GM21526 (cell line): ENCODE data around the gene PPP1CA.

ENCODE experiments used
- ATAC-seq: cut with Tn5 transposase; IDR thresholded peaks from one replicate; pipeline ENCODE4 v1.9.1; 2021; ENCODE audit warnings: moderate library complexity; ENCODE audit not compliant: unreplicated experiment, low FRiP score

Gene PPP1CA

DNA sequence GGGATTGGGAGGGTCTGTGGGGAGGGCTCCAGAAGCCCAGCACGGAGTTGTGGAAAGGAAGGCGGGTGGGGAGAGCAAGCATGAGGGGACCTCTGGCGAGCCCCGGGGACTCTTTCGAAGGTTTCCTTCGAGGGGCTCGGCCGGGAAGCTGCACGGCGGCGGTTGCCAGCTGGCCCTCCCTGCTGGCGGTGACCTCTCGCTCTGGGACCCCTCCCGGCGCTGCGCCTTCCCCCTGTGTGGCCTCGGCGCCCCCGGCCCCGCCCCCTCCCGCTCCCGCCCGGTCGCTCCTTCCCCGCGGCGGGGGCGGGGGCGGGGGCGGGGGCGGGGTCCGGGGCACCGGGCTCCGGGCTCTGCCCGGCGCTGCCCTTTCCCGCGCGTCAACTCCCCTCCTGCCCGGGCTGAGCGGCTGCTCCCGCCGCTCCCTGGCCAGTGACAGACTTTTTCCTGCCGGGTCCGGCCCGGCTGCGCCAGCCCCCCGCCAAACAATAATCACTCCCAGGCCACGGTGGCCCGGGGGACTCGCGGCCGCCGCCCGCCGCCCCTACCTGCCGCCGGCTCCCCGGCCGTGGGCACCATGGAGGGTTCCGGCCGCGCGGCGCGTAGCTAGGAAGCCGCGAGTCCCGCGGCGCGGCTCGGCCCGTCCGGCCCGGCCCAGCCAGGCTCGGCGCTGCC lies 29.2 kb downstream of the PPP1CA start:
- ATAC-seq, result no peak

DNA sequence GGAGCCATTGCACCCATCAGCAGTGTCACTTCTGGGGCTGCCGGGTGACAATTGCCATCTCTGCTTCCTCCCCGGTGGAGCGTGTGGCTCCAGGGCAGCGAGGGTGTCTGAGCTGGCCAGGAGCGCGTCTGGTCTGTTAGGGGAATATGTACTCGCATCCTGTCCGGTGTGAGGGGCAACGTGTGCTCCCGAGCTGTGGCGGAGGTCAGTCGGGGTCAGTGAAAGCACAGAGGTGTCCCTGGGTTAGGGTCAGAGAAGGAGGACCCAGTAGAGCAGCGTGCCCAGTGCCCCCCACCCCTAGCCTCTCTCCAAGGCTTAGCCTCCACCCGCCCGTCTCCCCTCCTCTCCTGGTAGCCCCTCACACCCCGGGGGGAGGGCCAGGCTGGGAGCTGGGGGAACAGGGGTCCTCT lies 29.7 kb downstream of the PPP1CA start:
- ATAC-seq, result no peak

DNA sequence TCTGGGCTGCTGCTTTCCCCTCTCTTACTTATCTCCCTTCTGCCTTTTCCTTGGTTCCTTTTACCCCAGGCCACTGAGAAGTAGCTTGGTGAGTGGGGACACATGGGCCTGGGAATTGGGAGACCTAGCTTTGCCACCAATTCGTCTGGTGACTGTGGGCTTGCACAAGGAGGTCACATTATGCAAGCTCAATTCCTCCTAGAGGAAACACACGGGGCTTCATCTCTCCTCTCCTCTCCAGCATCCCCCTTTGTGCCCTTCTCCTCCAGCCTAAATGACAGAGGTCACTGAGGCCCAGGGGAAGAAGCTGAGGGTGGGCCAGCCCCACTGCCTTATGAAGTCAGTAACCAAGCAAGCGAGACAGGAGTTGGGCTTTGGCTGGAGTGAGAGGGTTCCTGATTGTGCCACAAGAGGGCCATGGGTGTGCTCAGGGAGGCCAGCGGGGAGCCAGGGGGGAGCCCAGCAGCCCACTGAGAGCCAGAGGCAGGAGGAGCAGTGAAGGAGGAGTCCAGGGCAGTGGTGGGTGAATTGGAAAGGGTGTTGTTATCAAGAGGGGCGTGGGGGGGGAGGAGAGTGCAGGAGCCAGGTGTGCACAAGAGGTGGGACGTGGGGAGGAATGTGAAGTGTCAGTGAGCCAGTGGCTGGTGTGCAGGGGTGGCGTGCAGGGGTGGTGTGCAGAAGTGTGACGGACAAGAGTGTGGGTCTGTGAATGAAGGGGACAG lies 30.3 kb downstream of the PPP1CA start:
- ATAC-seq, result no peak

DNA sequence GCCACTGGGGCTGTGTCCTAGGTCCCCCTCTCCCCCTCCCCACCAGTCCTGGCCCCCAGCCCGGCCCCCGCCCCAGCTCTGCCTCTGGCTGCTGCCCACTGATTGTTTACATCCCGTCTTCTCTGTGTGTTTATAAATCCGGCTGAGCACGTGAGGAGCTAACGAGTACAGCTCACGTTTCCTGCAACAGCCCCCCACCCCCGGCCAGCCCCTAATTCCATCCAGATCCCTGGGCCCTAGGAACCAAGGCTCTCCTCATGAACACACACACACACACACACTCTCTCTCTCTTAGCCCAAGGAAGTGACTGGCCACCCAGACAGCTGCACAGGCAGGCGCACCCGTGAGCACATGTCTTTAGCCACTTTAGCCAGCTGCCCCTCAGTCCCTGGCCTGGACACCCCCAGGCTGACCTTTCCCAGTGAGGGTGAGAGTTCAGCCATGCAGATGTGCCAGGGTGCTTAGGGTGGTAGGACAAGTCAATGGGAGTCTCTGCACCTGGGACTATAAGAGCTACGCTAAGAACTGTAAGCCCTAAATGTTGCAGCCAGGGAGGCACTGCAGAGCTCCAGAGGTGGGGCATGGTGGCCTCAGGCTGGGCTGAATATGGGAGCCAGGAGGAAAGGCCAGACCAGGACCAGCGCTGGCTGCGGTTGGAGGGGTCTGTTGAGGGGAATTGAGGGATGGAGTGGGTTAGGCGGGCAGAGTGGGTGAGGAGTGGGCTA lies 31.1 kb downstream of the PPP1CA start:
- no peak for ATAC-seq

DNA sequence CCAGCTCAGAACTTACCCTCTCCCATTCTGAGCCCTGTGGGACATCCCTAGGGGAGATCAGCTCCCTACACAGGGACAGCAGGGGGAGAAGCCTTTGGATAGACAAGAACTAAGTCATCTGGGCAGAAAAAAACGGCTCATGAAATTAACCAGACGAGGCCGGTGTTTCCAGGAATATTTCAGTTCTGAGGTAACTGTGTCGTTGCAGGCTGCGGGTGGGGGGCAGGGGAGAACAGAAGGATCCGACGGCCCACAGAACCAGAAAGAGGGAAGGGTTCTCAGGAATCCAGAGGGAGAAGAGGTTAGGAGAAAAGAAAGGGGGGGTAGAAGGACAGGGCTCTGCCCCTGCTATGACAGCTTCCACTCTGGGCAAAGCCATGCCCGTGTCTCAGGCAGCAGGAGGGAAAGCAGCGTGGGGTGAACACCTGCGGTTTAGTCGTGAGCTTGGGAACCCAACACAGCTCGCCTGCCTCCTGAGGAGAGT lies 31.8 kb downstream of the PPP1CA start:
- no peak for ATAC-seq

DNA sequence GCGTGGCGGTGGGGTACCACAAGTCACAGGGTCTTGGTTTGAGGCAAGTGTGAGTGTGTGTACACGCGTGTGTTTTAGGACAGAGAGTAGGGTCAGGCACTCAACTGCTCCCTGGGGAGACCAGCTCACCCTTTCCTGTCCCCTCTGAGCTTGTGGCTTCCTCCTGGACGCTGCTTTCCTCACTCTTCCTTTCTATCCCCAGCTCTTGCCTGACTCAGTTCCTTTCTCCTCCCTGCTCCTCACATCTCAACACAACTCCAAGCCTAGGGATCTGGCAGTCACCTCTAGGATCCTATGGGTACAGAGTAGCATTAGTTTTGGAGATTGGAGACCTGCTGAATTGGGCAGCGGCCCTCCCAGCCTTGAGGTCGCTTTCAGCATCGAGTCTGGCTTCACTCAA lies 32.4 kb downstream of the PPP1CA start:
- ATAC-seq, result no peak

DNA sequence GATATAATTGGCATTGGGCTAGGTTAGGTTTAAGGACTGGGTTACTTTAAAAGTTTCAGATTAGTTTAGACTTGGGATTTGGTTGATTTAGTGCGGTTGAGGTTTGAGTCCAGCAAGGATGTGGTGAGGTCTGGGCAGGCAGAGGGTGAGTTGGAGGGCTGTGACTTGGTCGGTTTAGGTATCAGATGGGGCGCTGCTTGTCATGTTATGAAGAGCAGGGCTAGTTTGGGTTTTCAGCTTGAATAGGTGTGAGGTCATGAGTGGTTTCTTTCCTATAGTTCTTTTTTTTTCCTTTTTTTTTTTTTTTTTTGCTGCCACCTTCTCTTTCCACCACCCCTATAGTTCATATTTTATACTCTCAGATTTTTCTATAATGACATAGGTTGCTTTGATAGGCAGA lies 33.0 kb downstream of the PPP1CA start:
- no peak for ATAC-seq

DNA sequence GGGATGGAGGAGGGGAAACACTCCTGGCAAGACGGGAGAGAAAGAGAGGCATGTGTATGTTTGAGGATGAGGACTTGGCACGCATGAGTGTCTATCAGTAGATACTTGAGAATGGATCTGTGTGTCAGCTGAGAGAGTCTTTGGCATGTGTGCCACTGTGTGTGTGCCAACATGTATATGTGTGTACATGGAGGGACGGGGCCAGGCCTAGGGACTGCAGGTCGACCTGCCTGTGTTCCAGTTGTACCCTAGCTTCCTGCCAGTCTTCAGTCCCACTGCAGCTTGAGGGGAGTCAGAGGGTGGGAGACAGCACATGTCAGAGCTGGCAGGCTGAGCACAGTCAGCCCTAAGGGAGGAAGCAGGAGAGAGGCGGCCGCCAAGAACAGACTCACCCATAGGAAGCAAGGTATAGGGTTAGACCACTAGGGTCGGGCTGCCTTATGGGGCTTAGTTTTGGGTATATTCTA lies 33.9 kb downstream of the PPP1CA start:
- no peak for ATAC-seq

DNA sequence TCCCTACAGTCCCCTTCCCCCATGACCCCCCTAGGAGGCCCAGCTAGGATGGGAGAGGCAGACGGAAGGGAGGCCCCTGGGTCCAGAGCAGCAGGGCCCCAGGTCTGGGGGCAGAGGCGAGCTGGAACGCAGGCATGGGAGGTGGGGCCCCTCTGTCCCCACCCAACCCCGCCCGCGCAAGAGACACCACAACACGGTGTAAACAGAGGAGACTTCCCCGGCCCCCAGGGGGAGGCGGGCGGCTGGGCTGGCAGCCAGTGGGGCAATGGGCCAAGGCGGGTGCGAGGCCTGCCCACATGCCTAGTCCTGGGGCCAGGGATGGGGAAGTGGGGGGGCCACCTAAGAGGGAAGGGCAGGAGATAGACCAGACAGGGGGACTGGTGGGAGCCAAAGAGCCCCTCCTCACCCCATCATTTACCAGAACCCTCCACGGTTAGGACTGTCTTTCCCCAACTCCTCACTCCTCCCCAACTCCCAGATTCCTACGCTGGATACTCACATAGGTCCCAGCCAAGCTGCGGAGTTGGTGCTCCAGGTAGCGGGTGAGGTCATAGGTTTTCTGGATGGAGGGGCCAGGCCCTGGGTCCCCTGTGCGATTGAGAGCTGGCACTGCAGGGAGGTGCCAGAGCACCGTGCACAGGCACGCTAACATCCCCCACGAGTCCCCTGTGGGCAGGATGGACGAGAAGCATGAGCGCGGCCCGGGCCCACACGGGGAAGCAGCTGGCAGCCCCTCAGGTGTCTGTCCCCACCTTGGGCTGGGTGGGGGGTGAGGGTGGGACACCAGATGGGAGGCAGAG lies 34.5 kb downstream of the PPP1CA start:
- ATAC-seq, result no peak

DNA sequence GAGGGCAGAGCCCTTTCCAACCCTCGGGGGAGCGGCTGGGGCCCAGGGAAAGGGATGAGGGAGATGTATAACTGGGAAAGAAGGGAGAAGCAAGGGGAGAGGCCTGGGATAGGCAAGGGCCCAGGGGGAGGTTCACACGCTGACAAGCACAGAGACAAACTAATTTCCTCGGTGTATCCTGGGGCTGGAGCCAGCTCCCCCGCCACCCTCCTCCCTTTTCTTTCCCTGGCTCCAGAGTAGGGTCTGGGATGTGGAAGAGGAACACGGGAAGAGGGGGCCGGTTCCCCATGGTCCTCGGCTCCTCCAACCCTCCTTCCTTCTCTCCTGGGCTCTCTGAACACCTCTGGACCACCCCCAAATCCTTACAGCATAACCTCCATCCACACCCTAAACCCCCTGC lies 35.1 kb downstream of the PPP1CA start:
- ATAC-seq, result no peak

DNA sequence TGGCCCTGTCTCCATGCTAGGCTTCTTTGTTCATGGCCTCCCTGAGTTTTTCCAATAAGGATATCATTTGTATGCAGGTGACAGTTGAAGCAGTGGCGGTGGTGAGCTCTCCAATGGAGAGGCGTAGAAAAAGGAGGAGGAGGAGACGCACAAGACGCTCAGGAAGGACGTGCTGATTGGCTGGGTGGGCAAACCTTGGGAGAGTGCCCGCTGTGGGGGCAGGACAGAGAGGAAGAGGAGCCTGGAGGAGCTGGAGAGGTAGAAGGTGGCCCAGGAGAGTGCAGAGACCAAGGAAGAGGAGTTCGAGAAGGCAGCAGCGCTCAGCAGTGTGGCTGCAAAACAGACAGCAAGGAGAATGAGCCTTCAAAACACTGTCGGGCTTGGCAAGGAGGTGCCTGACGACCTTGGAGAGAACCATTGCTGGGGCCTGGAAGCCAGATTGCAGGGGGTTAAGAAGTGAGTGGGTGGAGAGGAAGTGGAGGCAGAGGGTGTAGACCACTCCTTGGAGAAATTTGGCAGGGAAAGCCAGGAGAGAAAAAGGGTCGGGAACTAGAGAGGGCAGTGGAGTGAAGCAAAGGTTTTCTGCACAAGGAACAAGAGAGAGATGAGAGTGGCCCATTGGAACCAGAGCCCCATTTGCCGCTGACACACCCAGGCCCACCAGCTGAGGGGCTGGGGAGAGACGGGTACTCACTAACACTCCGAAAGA lies 35.8 kb downstream of the PPP1CA start:
- no peak for ATAC-seq

DNA sequence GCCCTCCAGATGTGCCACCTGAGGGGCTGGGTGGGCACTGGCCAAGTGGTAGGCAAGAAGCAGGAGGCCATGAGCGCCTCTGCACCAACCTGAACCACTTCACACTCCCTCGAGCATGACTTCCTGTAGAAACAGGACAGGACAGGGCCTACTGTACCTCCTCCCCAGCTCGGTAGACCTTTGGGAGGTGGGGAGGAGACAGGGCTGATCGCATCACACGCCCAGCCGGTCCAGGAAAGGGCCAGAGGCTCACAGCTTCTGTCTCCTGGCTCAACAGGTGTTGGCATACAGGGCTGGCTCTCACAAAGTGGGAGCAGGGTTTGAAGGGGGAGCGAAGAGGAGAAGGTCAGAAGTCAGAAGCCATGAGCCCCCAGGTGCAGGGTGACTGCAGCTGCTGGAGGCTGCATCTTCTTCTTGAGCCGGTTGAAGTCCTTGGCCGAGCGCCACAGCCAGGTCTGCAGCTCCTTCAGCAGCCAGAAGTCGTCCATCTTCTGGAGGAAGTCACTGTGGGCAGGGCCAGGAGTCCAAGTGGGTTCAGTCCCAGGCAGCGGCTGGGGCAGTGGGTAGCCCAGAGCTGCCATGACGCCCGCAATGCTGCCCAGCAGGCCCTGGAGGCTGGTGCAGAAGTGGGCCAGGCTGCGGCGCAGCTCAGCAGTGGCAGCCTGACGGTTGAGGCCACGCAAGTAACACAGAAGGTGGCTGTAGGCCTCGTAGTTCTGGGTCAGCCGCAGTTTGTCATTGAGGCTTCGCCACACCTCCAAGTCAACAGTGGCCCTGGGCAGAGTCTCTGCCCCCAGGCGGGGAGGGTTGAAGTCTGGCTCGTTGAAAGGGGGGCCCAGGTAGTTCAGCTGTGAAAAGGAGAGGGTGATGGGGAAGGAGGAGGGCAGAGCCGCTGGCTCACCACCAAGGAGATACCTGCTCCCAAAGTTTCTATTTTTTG lies 36.6 kb downstream of the PPP1CA start:
- ATAC-seq, result no peak

DNA sequence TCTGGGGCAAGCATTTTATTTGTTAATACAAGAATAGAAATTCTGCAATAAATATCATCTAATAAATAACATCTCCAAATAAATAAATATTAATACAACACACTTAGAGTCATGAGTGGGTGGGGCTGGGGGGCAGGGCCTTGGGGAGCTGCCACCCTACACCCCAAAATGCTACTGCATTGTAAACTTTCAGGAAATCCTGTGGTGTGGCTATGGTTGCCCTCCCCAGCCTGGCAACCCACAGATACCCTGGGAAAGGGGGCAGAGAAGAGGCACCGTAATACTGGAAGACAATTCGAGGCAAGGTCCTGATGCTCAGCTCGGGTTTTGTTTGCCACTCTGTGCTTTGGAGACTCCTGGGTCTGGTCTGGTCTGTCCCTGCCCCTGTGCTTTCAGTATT lies 37.5 kb downstream of the PPP1CA start:
- ATAC-seq, result no peak

DNA sequence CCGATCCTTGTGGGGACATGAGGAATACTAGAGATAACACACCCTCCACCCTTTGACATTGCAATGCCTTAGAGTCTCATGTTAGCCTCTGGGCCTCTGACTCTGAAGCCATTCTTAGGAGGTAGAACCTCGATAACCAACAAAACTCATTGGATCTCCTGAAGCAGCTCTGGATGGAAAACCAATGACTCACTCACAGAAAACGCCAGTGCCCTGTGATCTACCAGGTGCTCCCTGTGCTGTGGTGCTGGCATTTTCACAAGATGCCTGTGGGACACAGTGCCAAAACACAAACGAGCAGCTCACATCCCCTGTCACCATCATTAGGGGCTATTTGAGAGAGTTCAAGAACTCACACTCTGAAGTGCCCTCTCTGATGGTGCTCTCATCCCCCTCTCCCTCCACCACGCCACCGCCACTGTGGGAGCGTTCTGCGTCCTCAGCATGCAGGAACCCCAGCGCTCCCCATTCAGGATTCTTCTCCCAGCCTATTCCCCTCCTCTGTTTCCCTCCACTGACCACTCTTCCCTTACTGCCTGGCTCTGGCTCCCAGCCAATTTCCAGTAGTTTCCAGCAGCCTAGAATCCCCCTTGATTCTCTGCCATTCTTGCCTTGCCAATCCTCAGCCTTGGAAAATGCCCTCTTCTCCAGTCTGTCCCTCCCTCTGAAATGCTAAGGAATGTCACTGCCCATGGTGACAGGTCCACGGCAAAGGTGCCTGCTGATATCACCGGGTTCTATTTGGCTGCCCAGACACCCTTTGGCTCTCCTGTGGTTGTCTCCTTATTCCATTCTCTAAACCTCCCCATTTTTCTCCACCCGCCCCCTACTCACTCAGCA lies 43.6 kb downstream of the PPP1CA start:
- ATAC-seq, result no peak

DNA sequence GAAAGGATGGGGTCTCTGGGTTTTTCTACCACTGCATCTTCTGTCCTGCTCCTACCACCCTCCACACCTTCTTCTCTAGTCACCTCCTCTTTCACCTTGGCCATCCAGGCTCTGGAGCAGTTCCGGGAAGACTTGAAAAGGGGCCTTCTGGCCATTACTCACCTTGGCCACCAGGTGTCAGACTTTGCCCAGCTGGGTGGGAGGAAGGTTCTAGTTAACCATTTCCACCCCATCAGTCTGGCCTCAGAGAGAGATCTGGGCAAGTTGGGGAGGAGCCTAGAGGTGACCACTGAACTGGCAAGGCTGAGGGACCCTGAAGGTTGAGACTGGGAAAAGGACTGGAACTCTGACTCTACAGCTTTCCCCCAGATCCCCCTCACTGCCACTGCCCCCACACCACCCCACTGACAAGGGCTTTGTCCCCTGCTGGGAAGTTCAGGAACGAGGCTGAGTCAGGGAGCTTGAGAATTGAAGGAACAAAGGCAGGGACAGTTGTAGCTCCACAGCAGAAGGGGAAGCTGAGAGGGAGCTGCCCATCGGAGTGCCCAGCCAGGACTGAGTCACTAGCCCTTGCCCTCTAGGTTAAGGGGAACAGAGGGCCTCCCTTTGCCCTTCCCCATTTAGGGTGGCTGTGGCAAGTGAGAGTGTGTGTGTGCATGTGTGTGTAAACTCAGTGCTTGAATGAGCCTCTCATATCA lies 44.6 kb downstream of the PPP1CA start:
- ATAC-seq, result no peak

DNA sequence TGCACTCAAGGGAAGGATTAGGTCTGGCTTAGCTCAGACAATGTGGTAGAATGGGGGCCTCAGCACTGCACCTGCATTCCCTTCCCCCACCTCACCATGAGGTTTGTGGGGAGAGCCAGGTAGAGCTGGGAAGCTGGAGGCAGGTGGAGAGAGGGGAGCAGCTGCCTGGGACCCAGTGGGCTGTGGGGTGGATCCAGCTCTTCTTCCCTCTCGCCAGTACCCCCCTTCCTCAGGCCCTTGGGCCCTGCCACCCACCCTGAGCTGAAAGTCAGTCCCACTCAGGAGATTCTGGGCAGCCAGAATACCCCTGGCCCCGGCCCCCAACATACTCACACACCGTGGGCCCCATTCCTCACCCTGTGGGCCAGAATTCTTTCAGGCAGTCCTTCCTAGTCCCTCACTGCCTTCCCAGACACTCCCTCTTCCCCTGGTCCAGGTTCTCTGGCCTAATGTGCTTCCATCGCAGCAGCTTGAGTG lies 45.2 kb downstream of the PPP1CA start:
- no peak for ATAC-seq

DNA sequence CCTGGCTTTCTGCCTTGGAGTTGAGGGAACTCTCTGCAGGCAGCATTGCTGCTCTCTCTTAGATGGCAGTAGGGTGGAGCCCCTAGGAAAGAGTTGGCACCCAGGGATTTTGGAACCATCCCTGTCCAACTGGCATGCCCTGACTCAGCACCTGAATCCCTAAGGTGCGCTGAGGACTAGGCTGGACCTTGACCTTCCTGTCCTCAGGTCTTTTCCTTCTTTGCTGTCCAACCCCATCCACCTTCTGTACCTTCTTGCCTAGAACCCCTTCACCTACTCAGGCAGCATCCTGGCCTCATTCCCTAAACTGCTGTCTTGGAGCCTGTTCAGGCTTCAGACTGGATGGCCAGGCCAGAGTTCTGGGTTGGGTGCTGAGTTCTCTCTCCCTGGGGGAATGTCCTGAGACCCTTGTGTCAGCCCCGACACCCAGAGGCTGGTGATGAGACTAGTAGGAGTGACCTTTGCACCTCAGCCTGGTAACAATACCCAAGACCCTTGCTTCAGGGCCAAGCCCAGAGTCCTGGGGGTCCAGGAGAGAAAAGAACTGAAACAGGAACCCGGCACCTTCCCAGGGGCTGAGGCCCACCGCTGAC lies 45.8 kb downstream of the PPP1CA start:
- ATAC-seq, result no peak
